ENCODE results near the gene AMOT.

DNA sequence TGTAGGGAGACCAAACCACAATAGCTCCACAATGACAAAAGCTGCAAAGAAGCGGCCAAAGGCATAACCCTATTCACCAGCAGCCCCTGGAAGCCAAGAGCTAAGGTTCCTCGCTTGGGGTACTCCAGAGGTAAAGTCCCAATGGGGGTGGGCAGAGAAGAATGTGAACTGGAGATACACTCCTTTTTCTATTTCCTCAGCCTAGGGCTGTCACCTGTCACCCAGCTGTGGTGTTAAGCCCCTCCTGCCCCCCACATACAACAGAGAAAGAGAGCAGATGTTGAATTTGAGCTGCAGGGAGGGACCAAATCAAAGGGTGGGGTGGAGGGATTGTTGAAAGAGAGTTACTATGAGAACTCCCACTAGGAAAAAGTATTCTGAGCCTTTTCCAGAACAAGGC lies 26.1 kb downstream of the AMOT start:
- TF ChIP-seq ZNF639 (tag by site-specific recombination; IDR thresholded peaks at IDR 0.05): no peak
- TF ChIP-seq ZNF175 (tag by site-specific recombination; IDR thresholded peaks at IDR 0.05): no peak
